DND-41 (cell line): Measurements from ENCODE around the gene FNBP1L.

Experiments
- ATAC-seq: fragments of 200-7000 bp; cut with Tn5 transposase; 3 replicates; pipeline ENCODE4 v1.9.1; 2021; ENCODE audit warnings: low read depth; ENCODE audit not compliant: insufficient read depth
- DNase-seq: peaks from one replicate; pipeline ENCODE4 v3.0.0-alpha.2; 2020
- H2AFZ ChIP-seq: 2 replicates; pipeline ENCODE4 v1.6.0; 2012; ENCODE audit warnings: low read depth, low read length
- H3K27ac ChIP-seq: 2 replicates; pipeline ENCODE4 v1.5.1; 2012; ENCODE audit warnings: low read length, inconsistent platforms
- H3K27me3 ChIP-seq: fragments of 200-600 bp; sonication (generic); 2 replicates; pipeline ENCODE4 v1.6.0; 2012; ENCODE audit warnings: low read length, mild to moderate bottlenecking, inconsistent platforms; ENCODE audit not compliant: insufficient read depth, poor library complexity
- H3K36me3 ChIP-seq: 2 replicates; pipeline ENCODE4 v1.5.1; 2012; ENCODE audit warnings: low read length, inconsistent platforms; ENCODE audit not compliant: insufficient read depth
- H3K4me1 ChIP-seq: 2 replicates; pipeline ENCODE4 v1.5.1; 2012; ENCODE audit warnings: mild to moderate bottlenecking, low read length; ENCODE audit not compliant: insufficient read depth
- H3K4me2 ChIP-seq: 2 replicates; pipeline ENCODE4 v1.6.0; 2012; ENCODE audit warnings: mild to moderate bottlenecking, moderate library complexity, low read length, inconsistent platforms; ENCODE audit not compliant: insufficient read depth
- H3K4me3 ChIP-seq, 2 experiments: fragments of 200-600 bp in 1 of 2; shearing (Covaris generic) in 1 of 2; 2 replicates each; pipeline ENCODE4 v1.5.1; 2012 to 2016; ENCODE audit warnings: inconsistent platforms in 2 of 2, low read length in 2 of 2, mild to moderate bottlenecking in 2 of 2, low read depth in 1 of 2, moderate library complexity in 1 of 2
- H3K79me2 ChIP-seq: 2 replicates; pipeline ENCODE4 v1.6.0; 2012; ENCODE audit warnings: low read length, inconsistent platforms; ENCODE audit not compliant: insufficient read depth
- H3K9ac ChIP-seq: 2 replicates; pipeline ENCODE4 v1.6.0; 2012; ENCODE audit warnings: low read depth, mild to moderate bottlenecking, inconsistent platforms, low read length, moderate library complexity
- H3K9me3 ChIP-seq: 2 replicates; pipeline ENCODE4 v1.5.1; 2012; ENCODE audit warnings: low read length, moderate library complexity, mild to moderate bottlenecking, inconsistent platforms; ENCODE audit not compliant: insufficient read depth, severe bottlenecking
- H4K20me1 ChIP-seq: 2 replicates; pipeline ENCODE4 v1.6.0; 2012; ENCODE audit warnings: low read length; ENCODE audit not compliant: insufficient read depth
- EZH2 ChIP-seq: IDR thresholded peaks from 3 replicates; pipeline ENCODE4 v1.6.1; 2012; ENCODE audit warnings: borderline replicate concordance, low read depth, mild to moderate bottlenecking, moderate library complexity, low read length, inconsistent platforms; ENCODE audit not compliant: severe bottlenecking
- TF ChIP-seq, protein P1 (sequence below): IDR thresholded peaks from 2 replicates; pipeline ENCODE4 v1.5.1; 2012; ENCODE audit warnings: borderline replicate concordance, low read length, moderate library complexity, mild to moderate bottlenecking; ENCODE audit not compliant: poor library complexity, severe bottlenecking; ENCODE audit errors: extremely low read depth

Gene FNBP1L

DNA sequence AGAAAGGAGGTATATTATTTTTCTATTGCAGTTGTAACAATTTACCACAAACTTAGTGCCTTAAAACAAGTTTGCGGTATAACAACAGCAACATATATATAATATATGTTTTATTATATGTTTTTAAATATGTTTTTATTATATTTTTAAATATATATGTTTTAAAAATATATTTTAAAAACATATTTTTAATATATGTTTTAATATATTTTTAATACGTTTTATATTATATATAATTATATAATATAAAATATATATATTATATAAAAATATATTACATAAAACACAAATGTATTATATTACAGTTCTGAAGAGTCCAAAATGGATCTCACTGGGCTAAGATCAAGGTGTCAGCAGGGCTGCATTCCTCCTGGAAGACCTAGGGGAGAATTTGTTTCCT is 27.5 kb upstream of the FNBP1L start:
- no peaks in the 10 kb centered on the region for H3K9me3 ChIP-seq
- no peak overlapping the region for H3K4me3 ChIP-seq
- no peaks in the 10 kb centered on the region for H4K20me1 ChIP-seq
- no peaks in the 10 kb centered on the region for H3K27me3 ChIP-seq
- no peak for TF ChIP-seq EZH2
- TF ChIP-seq, protein P1, sequence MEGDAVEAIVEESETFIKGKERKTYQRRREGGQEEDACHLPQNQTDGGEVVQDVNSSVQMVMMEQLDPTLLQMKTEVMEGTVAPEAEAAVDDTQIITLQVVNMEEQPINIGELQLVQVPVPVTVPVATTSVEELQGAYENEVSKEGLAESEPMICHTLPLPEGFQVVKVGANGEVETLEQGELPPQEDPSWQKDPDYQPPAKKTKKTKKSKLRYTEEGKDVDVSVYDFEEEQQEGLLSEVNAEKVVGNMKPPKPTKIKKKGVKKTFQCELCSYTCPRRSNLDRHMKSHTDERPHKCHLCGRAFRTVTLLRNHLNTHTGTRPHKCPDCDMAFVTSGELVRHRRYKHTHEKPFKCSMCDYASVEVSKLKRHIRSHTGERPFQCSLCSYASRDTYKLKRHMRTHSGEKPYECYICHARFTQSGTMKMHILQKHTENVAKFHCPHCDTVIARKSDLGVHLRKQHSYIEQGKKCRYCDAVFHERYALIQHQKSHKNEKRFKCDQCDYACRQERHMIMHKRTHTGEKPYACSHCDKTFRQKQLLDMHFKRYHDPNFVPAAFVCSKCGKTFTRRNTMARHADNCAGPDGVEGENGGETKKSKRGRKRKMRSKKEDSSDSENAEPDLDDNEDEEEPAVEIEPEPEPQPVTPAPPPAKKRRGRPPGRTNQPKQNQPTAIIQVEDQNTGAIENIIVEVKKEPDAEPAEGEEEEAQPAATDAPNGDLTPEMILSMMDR, result no peak
- no peak overlapping the region for H3K27ac ChIP-seq
- H3K4me2 ChIP-seq, result no peak overlapping the region
- ATAC-seq, result no peak
- no peak overlapping the region for H2AFZ ChIP-seq
- no peak for DNase-seq
- H3K79me2 ChIP-seq, result no peaks in the 10 kb centered on the region
- H3K36me3 ChIP-seq, result no peaks in the 10 kb centered on the region
- no peaks in the 10 kb centered on the region for H3K4me1 ChIP-seq
- H3K9ac ChIP-seq, result no peak overlapping the region

DNA sequence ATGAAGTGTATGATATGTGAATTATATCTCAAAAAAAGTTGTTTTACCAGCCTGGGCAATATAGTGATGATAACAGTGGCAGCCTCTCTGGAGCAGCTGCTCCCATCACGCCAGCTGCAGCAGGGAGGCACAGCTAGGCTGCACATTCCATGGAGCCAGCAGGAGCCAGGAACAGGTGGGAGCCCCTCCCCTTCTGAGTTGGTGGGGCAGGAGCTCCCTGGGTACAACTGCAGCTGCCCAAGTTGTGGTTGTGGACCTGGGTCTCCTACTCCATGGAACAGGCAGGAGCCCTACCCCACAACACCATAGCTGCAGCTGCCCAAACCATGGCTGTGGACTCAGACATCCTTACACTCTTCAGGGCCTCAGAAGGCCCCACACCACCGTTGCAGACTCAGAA is 21.7 kb upstream of the FNBP1L start:
- Histone ChIP-seq H3K9me3 (peaks cover 11% of the 10 kb centered on the region), H3K4me3 (no peak overlapping the region), H3K36me3 (no peaks in the 10 kb centered on the region), H3K27me3 (no peaks in the 10 kb centered on the region), H2AFZ (no peak overlapping the region), H3K27ac (no peak overlapping the region), H3K9ac (no peak overlapping the region), H3K4me2 (no peak overlapping the region), H4K20me1 (no peaks in the 10 kb centered on the region), H3K79me2 (no peaks in the 10 kb centered on the region), H3K4me1 (no peaks in the 10 kb centered on the region)
- ATAC-seq (no peak), DNase-seq (no peak)
- TF ChIP-seq EZH2, result no peak
- TF ChIP-seq, protein P1, result no peak

GRCh38 chr1:93427656-93428055 is 20.3 kb upstream of the FNBP1L start:
- H3K9ac ChIP-seq, result no peak overlapping the region
- H3K27me3 ChIP-seq, result no peaks in the 10 kb centered on the region
- no peak overlapping the region for H3K27ac ChIP-seq
- H3K4me1 ChIP-seq, result no peaks in the 10 kb centered on the region
- H2AFZ ChIP-seq, result no peak overlapping the region
- ATAC-seq (no peak), DNase-seq (no peak)
- H3K4me3 ChIP-seq, result no peak overlapping the region
- no peak overlapping the region for H3K4me2 ChIP-seq
- no peaks in the 10 kb centered on the region for H3K79me2 ChIP-seq
- peaks cover 11% of the 10 kb centered on the region for H3K9me3 ChIP-seq
- H4K20me1 ChIP-seq, result no peaks in the 10 kb centered on the region
- no peaks in the 10 kb centered on the region for H3K36me3 ChIP-seq
- no peak for TF ChIP-seq EZH2
- TF ChIP-seq, protein P1, result no peak

GRCh38 chr1:93433407-93433961 is 14.4 kb upstream of the FNBP1L start:
- no peaks in the 10 kb centered on the region for H3K79me2 ChIP-seq
- ATAC-seq (no peak), DNase-seq (no peak)
- no peak for TF ChIP-seq EZH2
- TF ChIP-seq, protein P1, result peak; percentile 21
- no peak overlapping the region for H3K4me3 ChIP-seq
- no peak overlapping the region for H2AFZ ChIP-seq
- H3K9ac ChIP-seq, result no peak overlapping the region
- H3K4me2 ChIP-seq, result no peak overlapping the region
- H3K27ac ChIP-seq, result no peak overlapping the region
- no peaks in the 10 kb centered on the region for H3K27me3 ChIP-seq
- H3K9me3 ChIP-seq, result peaks cover 8% of the 10 kb centered on the region
- H3K36me3 ChIP-seq, result no peaks in the 10 kb centered on the region
- no peaks in the 10 kb centered on the region for H4K20me1 ChIP-seq
- H3K4me1 ChIP-seq, result no peaks in the 10 kb centered on the region
